ENCODE results near the gene MRPL37. TPM values are rescaled to one million over a fixed set of nuclear protein-coding genes. Genes with fewer than 3 reads are reported as not detected.
A peak's percentile ranks its signal among the peaks of the same experiment; 100 is the strongest.

The MRPL37 gene
- total and polyA plus RNA-seq, 5 donors from 2014 or later = 34.5 to 66.7 (median 64.6) TPM

GRCh38 chr1:54167422-54168139, 32.4 kb upstream of the MRPL37 start:
- H3K27me3 ChIP-seq (ENCODE audit: control insufficient read depth, insufficient read depth, low read length) = no peaks in the 10 kb centered on the region
- peaks cover 4% of the 10 kb centered on the region for H3K4me1 ChIP-seq (ENCODE audit: control insufficient read depth, insufficient read depth, low read length, poor library complexity, severe bottlenecking)
- no peaks in the 10 kb centered on the region for H3K9me3 Mint-ChIP-seq
- DNase-seq = no peak
- H3K27ac ChIP-seq (ENCODE audit: insufficient read depth, low read length, poor library complexity, severe bottlenecking) = no peak overlapping the region
- ATAC-seq (ENCODE audit: low read depth in 2 of 2) = no peak
- no peaks in the 10 kb centered on the region for H3K9me3 ChIP-seq (ENCODE audit: control insufficient read depth in 2 of 2, low read length in 2 of 2)
- H3K27me3 Mint-ChIP-seq = peaks cover 3% of the 10 kb centered on the region
- no peak overlapping the region for H3K4me3 ChIP-seq (ENCODE audit: low read depth, low read length)
- peaks cover 0 to 12% (median 5%) of the 10 kb centered on the region in 4 donors for H3K4me1 Mint-ChIP-seq
- H3K36me3 Mint-ChIP-seq = peaks cover 14% of the 10 kb centered on the region
- H3K36me3 ChIP-seq (ENCODE audit: control insufficient read depth, insufficient read depth, low read length) = no peaks in the 10 kb centered on the region
- H3K4me3 Mint-ChIP-seq = peak overlapping the region in 1 of 4 donors; percentile 27
- peak overlapping the region in 1 of 3 donors; percentile 73 for H3K27ac Mint-ChIP-seq

GRCh38 chr1:54168206-54168965, 31.6 kb upstream of the MRPL37 start:
- Mint-ChIP-seq H3K36me3 (peaks cover 14% of the 10 kb centered on the region), H3K4me3 (no peak overlapping the region), H3K9me3 (no peaks in the 10 kb centered on the region), H3K4me1 (peaks cover 0 to 12% (median 5%) of the 10 kb centered on the region in 4 donors), H3K27me3 (no peaks in the 10 kb centered on the region), H3K27ac (no peak overlapping the region)
- no peak for ATAC-seq (ENCODE audit: low read depth in 2 of 2)
- Histone ChIP-seq H3K27me3 (ENCODE audit: control insufficient read depth, insufficient read depth, low read length) (no peaks in the 10 kb centered on the region), H3K27ac (ENCODE audit: insufficient read depth, low read length, poor library complexity, severe bottlenecking) (no peak overlapping the region), H3K36me3 (ENCODE audit: control insufficient read depth, insufficient read depth, low read length) (no peaks in the 10 kb centered on the region), H3K4me3 (ENCODE audit: low read depth, low read length) (no peak overlapping the region), H3K4me1 (ENCODE audit: control insufficient read depth, insufficient read depth, low read length, poor library complexity, severe bottlenecking) (peaks cover 4% of the 10 kb centered on the region), H3K9me3 (ENCODE audit: control insufficient read depth in 2 of 2, low read length in 2 of 2) (no peaks in the 10 kb centered on the region)
- no peak for DNase-seq

GRCh38 chr1:54169068-54169467, 30.9 kb upstream of the MRPL37 start:
- no peaks in the 10 kb centered on the region for H3K9me3 ChIP-seq (ENCODE audit: control insufficient read depth in 2 of 2, low read length in 2 of 2)
- no peak overlapping the region for H3K4me3 Mint-ChIP-seq
- H3K27me3 ChIP-seq (ENCODE audit: control insufficient read depth, insufficient read depth, low read length) = no peaks in the 10 kb centered on the region
- H3K9me3 Mint-ChIP-seq = no peaks in the 10 kb centered on the region
- peaks cover 14% of the 10 kb centered on the region for H3K36me3 Mint-ChIP-seq
- peaks cover 4% of the 10 kb centered on the region for H3K4me1 ChIP-seq (ENCODE audit: control insufficient read depth, insufficient read depth, low read length, poor library complexity, severe bottlenecking)
- peaks cover 0 to 12% (median 5%) of the 10 kb centered on the region in 4 donors for H3K4me1 Mint-ChIP-seq
- no peaks in the 10 kb centered on the region for H3K36me3 ChIP-seq (ENCODE audit: control insufficient read depth, insufficient read depth, low read length)
- H3K4me3 ChIP-seq (ENCODE audit: low read depth, low read length) = no peak overlapping the region
- H3K27ac Mint-ChIP-seq = peak overlapping the region in 2 of 3 donors; percentile 7 to 39
- no peak for ATAC-seq (ENCODE audit: low read depth in 2 of 2)
- DNase-seq = no peak
- no peak overlapping the region for H3K27ac ChIP-seq (ENCODE audit: insufficient read depth, low read length, poor library complexity, severe bottlenecking)
- H3K27me3 Mint-ChIP-seq = no peaks in the 10 kb centered on the region

DNA sequence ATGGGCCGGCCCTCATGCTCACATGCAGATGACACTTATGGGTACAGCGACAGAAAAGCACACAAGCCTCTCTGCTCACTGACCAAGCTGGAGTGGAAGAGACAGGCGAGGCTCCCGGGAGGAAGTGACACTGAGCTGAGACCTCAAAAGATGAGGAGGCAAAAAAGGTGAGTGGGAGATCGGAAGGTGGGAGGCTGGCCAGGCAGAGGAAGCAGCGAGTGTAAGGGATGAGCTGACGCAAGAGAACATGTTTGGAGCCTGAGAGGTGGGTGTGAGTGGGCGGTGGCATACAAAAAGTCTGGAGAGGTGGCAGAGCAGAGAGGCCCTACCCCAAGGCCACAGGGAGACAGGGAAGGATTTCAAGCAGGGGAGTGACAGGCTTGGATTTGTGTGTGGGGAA, 29.0 kb upstream of the MRPL37 start:
- ATAC-seq (ENCODE audit: low read depth in 2 of 2) (no peak), DNase-seq (no peak)
- peak overlapping the region; percentile 27 to 82 (median 50) for H3K27ac Mint-ChIP-seq
- H3K4me1 Mint-ChIP-seq = peaks cover 0 to 12% (median 5%) of the 10 kb centered on the region in 4 donors
- no peaks in the 10 kb centered on the region for H3K27me3 Mint-ChIP-seq
- H3K4me3 ChIP-seq (ENCODE audit: low read depth, low read length) = no peak overlapping the region
- H3K4me3 Mint-ChIP-seq = peak overlapping the region in 1 of 4 donors; percentile 45
- H3K27me3 ChIP-seq (ENCODE audit: control insufficient read depth, insufficient read depth, low read length) = no peaks in the 10 kb centered on the region
- H3K27ac ChIP-seq (ENCODE audit: insufficient read depth, low read length, poor library complexity, severe bottlenecking) = no peak overlapping the region
- no peaks in the 10 kb centered on the region for H3K9me3 Mint-ChIP-seq
- peaks cover 10% of the 10 kb centered on the region for H3K36me3 Mint-ChIP-seq
- no peaks in the 10 kb centered on the region for H3K36me3 ChIP-seq (ENCODE audit: control insufficient read depth, insufficient read depth, low read length)
- peaks cover 4% of the 10 kb centered on the region for H3K4me1 ChIP-seq (ENCODE audit: control insufficient read depth, insufficient read depth, low read length, poor library complexity, severe bottlenecking)
- H3K9me3 ChIP-seq (ENCODE audit: control insufficient read depth in 2 of 2, low read length in 2 of 2) = no peaks in the 10 kb centered on the region

DNA sequence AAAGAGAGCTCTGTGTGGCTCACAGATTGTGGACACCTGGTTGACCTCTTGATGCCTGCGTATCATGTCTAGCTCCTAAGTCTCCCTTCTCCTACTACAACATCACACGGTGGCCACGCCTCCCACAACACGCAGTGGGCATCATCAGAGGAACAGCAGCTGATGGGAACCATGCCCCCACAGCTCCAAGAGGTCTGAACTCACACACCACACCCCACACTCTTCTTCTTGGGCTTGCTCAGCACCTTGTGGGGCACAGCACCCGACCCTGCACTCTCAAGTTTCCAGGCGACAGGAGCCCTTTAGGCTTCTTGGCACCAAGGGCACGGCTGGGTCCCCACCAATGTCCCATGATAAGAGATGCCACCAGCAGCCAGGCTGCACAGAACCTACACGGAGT, 28.4 kb upstream of the MRPL37 start:
- H3K4me1 ChIP-seq (ENCODE audit: control insufficient read depth, insufficient read depth, low read length, poor library complexity, severe bottlenecking) = peaks cover 4% of the 10 kb centered on the region
- no peaks in the 10 kb centered on the region for H3K27me3 ChIP-seq (ENCODE audit: control insufficient read depth, insufficient read depth, low read length)
- no peak overlapping the region for H3K27ac ChIP-seq (ENCODE audit: insufficient read depth, low read length, poor library complexity, severe bottlenecking)
- Mint-ChIP-seq H3K4me1 (peaks cover 0 to 12% (median 5%) of the 10 kb centered on the region in 4 donors), H3K27me3 (no peaks in the 10 kb centered on the region), H3K27ac (peak overlapping the region in 2 of 3 donors; percentile 27 to 82), H3K36me3 (peaks cover 7% of the 10 kb centered on the region), H3K4me3 (no peak overlapping the region), H3K9me3 (no peaks in the 10 kb centered on the region)
- no peak for ATAC-seq (ENCODE audit: low read depth in 2 of 2)
- no peaks in the 10 kb centered on the region for H3K9me3 ChIP-seq (ENCODE audit: control insufficient read depth in 2 of 2, low read length in 2 of 2)
- no peaks in the 10 kb centered on the region for H3K36me3 ChIP-seq (ENCODE audit: control insufficient read depth, insufficient read depth, low read length)
- no peak for DNase-seq
- H3K4me3 ChIP-seq (ENCODE audit: low read depth, low read length) = no peak overlapping the region

GRCh38 chr1:54172614-54173599, 27.1 kb upstream of the MRPL37 start:
- Mint-ChIP-seq H3K4me3 (no peak overlapping the region), H3K4me1 (peaks cover 0 to 12% (median 5%) of the 10 kb centered on the region in 4 donors), H3K36me3 (peaks cover 7% of the 10 kb centered on the region), H3K27ac (peak overlapping the region in 1 of 3 donors; percentile 42), H3K27me3 (no peaks in the 10 kb centered on the region), H3K9me3 (no peaks in the 10 kb centered on the region)
- Histone ChIP-seq H3K4me3 (ENCODE audit: low read depth, low read length) (no peak overlapping the region), H3K9me3 (ENCODE audit: control insufficient read depth in 2 of 2, low read length in 2 of 2) (no peaks in the 10 kb centered on the region), H3K4me1 (ENCODE audit: control insufficient read depth, insufficient read depth, low read length, poor library complexity, severe bottlenecking) (peaks cover 4% of the 10 kb centered on the region), H3K27me3 (ENCODE audit: control insufficient read depth, insufficient read depth, low read length) (no peaks in the 10 kb centered on the region), H3K27ac (ENCODE audit: insufficient read depth, low read length, poor library complexity, severe bottlenecking) (no peak overlapping the region), H3K36me3 (ENCODE audit: control insufficient read depth, insufficient read depth, low read length) (no peaks in the 10 kb centered on the region)
- ATAC-seq (ENCODE audit: low read depth in 2 of 2) = no peak
- DNase-seq = no peak

GRCh38 chr1:54173681-54174080, 26.3 kb upstream of the MRPL37 start:
- H3K9me3 ChIP-seq (ENCODE audit: control insufficient read depth in 2 of 2, low read length in 2 of 2) = no peaks in the 10 kb centered on the region
- ATAC-seq (ENCODE audit: low read depth in 2 of 2) (no peak), DNase-seq (peak in 1 of 3 donors; percentile 16)
- H3K27ac Mint-ChIP-seq = no peak overlapping the region
- peaks cover 14% of the 10 kb centered on the region for H3K36me3 Mint-ChIP-seq
- no peaks in the 10 kb centered on the region for H3K27me3 ChIP-seq (ENCODE audit: control insufficient read depth, insufficient read depth, low read length)
- H3K27me3 Mint-ChIP-seq = no peaks in the 10 kb centered on the region
- H3K4me3 Mint-ChIP-seq = no peak overlapping the region
- peaks cover 0 to 12% (median 5%) of the 10 kb centered on the region in 4 donors for H3K4me1 Mint-ChIP-seq
- no peak overlapping the region for H3K4me3 ChIP-seq (ENCODE audit: low read depth, low read length)
- H3K36me3 ChIP-seq (ENCODE audit: control insufficient read depth, insufficient read depth, low read length) = no peaks in the 10 kb centered on the region
- H3K27ac ChIP-seq (ENCODE audit: insufficient read depth, low read length, poor library complexity, severe bottlenecking) = no peak overlapping the region
- H3K9me3 Mint-ChIP-seq = no peaks in the 10 kb centered on the region
- peaks cover 4% of the 10 kb centered on the region for H3K4me1 ChIP-seq (ENCODE audit: control insufficient read depth, insufficient read depth, low read length, poor library complexity, severe bottlenecking)

All from CD4-positive, CD25-positive, alpha-beta regulatory T cell (primary cell).